Left ventricle myocardium inferior (tissue), 1 donor: ENCODE measurements around the gene MTG1. TPM values are rescaled to one million over a fixed set of nuclear protein-coding genes. Genes with fewer than 3 reads are reported as not detected.
A peak's percentile ranks its signal among the peaks of the same experiment; 100 is the strongest.
"Not testable (repeated sequence)": the region's sequence is repeated elsewhere in the genome, so short reads cannot be mapped to it uniquely, and the experiment has no call there.

Source experiments
- DNase-seq: peaks from one replicate; pipeline ENCODE4 v3.0.0-alpha.2; 2020
- H3K27ac ChIP-seq: fragments of 200-600 bp; replicated peaks from 2 replicates; pipeline ENCODE4 v1.8.0; 2021
- H3K27me3 ChIP-seq: fragments of 200-600 bp; 2 replicates; pipeline ENCODE4 v1.8.0; 2021; ENCODE audit warnings: low read depth
- H3K36me3 ChIP-seq: fragments of 200-600 bp; 2 replicates; pipeline ENCODE4 v1.8.0; 2021
- H3K4me1 ChIP-seq: fragments of 200-600 bp; 2 replicates; pipeline ENCODE4 v1.8.0; 2021
- H3K4me3 ChIP-seq: fragments of 200-600 bp; 2 replicates; pipeline ENCODE4 v1.8.0; 2021; ENCODE audit warnings: mild to moderate bottlenecking, moderate library complexity
- H3K9me3 ChIP-seq: fragments of 200-600 bp; replicated peaks from 2 replicates; pipeline ENCODE4 v1.8.0; 2021
- intact Hi-C: fragments of 100-400 bp; cut with micrococcal nuclease; formaldehyde crosslinking; loops from one replicate; pipeline ENCODE4 v1.11.0; 2022
- total RNA-seq: library from RNA; stranded (reverse); fragmentation: NEBNext Ultra II Directional; extraction: Animal tissue kit (Norgen Biotek cat#: 25700); gene quantifications from one replicate; pipeline ENCODE4 v1.2.1, GENCODE V29; 2021
- TF ChIP-seq, protein P1 (sequence below): fragments of 200-600 bp; IDR thresholded peaks from 2 replicates; pipeline ENCODE4 v1.8.0; 2021; ENCODE audit warnings: antibody characterized with exemption, mild to moderate bottlenecking, borderline replicate concordance
- donor health status: DM: no; HTN: yes; CAD: no; lungs with severe emphysema.

The MTG1 gene
- total RNA-seq, 1 donor from 2014 or later, result 14.0 TPM

DNA sequence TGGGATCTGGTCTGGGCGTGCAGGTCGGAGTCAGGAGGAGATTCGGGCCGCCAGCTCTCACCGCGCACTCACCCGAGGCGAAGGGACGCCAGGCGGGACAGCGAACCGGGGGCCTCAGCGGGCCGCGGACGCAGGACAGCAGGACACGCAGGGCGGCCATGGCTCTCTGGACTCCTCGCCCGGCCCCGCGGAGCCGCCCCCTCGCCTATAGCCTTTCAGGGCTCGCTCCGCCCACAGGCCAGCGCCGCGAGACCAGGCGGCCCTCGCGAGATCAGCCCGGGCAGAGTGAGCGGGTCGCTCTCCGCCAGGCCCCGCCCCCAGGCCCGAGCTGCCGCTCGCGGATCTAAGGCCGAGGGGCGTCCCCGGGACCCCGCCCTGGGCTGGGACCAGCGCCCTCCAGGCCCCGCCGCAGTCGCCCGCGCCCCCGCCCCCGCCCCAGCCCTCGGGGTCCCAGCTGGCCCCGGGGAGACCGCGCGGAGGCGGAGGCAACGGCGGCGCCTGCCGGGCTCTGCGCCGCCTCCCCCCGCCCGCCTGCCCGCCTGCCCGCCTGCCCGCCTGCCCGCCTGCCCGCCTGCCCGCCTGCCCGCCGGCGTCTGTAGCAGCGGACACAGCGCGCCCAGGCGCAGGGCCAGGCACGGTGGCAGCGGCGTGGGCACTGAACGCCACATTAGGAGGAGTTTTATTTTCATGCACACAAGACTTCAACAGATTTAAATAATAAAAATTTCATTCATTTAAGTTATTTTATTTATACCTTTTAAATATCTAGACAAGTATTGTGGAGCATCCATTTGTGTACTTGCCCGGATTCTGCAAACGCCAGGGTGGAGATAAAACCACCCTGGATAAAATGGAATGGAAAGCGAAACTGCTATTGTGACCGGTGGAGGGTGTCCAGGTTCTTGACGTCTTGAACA, 20.5 kb upstream of the MTG1 start, which contains the start of gene ECHS1:
Gene ECHS1, minus strand, starts transcription at position 181 of the 917 bp plus-strand sequence. Its CDS starts 21 bp downstream, at position 160.
- peak within 1 kb of the TSS; percentile 85 for H3K4me3 ChIP-seq
- TF ChIP-seq, protein P1, sequence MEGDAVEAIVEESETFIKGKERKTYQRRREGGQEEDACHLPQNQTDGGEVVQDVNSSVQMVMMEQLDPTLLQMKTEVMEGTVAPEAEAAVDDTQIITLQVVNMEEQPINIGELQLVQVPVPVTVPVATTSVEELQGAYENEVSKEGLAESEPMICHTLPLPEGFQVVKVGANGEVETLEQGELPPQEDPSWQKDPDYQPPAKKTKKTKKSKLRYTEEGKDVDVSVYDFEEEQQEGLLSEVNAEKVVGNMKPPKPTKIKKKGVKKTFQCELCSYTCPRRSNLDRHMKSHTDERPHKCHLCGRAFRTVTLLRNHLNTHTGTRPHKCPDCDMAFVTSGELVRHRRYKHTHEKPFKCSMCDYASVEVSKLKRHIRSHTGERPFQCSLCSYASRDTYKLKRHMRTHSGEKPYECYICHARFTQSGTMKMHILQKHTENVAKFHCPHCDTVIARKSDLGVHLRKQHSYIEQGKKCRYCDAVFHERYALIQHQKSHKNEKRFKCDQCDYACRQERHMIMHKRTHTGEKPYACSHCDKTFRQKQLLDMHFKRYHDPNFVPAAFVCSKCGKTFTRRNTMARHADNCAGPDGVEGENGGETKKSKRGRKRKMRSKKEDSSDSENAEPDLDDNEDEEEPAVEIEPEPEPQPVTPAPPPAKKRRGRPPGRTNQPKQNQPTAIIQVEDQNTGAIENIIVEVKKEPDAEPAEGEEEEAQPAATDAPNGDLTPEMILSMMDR, result no peak
- H3K27ac ChIP-seq, result peak within 1 kb of the TSS; percentile 94
- peaks cover 32% of the 10 kb centered on the region for H3K36me3 ChIP-seq
- H3K9me3 ChIP-seq, result no peaks in the 10 kb centered on the region
- intact Hi-C loops, result no loop called here
- DNase-seq, result peak; percentile 98
- no peaks in the 10 kb centered on the region for H3K27me3 ChIP-seq
- peaks cover 31% of the 10 kb centered on the region for H3K4me1 ChIP-seq

DNA sequence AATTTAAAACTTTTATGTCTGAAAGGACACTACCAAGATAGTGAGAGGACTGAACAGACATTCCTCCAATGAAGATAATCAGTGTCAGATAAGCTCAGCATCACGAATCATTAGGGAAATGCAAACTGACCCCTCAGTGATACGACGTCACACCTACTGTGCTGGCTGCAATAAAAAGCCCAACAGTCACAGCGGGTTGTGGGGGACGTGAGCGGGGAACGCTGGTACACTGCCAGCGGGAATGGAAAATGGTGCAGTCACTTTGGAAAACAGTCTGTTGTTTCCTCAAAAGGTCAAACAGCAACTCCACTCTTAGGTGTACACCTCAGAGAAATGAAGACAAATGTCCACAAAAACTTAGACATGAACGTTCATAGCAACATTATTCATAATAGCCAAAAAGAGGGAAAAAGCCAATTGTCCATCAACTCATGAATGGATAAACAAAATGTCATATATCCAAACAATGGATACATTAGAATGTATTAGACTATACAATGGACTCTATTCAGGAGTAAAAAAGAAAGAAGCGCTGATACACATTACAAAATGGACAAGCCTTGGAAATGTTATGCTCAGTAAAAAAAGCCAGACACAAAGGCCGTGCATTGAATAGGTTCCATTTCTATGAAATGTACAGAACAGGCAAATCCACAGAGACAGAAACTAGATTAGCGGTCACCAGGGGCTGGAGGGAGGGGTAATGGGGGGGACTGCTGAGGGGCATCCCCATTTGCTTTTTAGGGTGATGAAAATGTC, 18.4 kb upstream of the MTG1 start:
- no peak for DNase-seq
- TF ChIP-seq, protein P1, result no peak
- intact Hi-C loops, result no loop called here
- Histone ChIP-seq H3K9me3 (no peaks in the 10 kb centered on the region), H3K27me3 (no peaks in the 10 kb centered on the region), H3K4me1 (peaks cover 48% of the 10 kb centered on the region), H3K27ac (no peak overlapping the region), H3K36me3 (peaks cover 11% of the 10 kb centered on the region), H3K4me3 (no peak overlapping the region)

DNA sequence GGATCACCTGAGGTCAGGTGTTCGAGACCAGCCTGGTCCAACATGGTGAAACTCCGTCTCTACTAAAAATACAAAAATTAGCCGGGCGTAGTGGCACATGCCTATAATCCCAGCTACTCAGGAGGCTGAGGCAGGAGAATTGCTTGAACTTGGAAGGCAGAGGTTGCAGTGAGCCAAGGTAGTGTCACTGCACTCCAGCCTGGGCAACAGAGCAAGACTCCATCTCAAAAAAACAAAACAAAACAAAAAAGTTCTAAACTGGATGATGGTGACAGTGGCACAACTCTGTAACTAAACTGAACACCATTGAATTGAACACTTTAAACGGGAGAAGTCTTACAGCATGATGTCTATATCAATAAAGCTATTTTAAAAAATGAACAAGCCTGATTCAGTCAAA, 17.8 kb upstream of the MTG1 start:
- peaks cover 48% of the 10 kb centered on the region for H3K4me1 ChIP-seq
- H3K9me3 ChIP-seq, H3K4me3 ChIP-seq, H3K27me3 ChIP-seq, H3K27ac ChIP-seq, intact Hi-C loops, DNase-seq, H3K36me3 ChIP-seq: not testable (repeated sequence)

DNA sequence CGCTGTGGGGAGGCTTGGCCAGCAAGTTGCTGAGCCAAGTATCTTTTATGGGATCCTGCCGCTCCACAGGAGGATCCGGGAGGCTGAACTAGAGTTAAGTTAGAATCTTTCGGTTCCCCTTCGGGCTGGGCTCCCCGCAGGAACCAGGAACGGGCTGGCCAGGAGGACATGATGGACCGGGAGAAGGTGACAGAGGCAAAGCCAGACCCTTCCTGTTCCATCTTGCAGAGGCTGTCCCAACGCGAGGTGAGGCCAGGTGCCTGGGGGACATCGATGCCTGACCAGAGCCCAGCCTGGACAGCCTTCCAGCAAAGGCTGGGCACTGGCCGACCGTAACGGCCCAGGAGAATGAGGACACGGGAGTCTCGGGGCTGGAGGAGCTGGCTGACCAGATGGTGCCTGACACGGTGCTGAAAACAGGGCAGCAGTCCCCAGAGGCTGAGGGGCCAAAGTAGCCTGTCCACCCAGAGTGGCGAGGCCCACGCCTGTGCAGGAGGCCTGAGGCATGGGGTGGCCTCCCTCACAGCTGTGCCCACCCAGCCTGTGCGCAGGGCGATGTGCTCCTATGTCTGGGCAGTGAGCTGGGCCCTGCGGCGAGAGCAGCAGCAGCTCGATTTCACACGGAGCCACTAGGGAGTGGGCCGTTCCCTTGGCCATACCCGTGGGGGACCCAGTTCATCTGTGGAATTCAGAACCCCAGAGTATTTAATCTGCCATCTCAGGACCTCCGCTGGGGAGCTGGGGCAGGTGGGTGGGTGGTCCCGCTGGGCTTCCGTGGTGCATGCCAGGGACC, 16.7 kb upstream of the MTG1 start:
- H3K27me3 ChIP-seq, result no peaks in the 10 kb centered on the region
- peak overlapping the region; percentile 88 for H3K27ac ChIP-seq
- intact Hi-C loops, result no loop called here
- peaks cover 41% of the 10 kb centered on the region for H3K4me1 ChIP-seq
- TF ChIP-seq, protein P1, result no peak
- DNase-seq, result no peak
- no peaks in the 10 kb centered on the region for H3K36me3 ChIP-seq
- no peaks in the 10 kb centered on the region for H3K9me3 ChIP-seq
- peak overlapping the region; percentile 86 for H3K4me3 ChIP-seq

DNA sequence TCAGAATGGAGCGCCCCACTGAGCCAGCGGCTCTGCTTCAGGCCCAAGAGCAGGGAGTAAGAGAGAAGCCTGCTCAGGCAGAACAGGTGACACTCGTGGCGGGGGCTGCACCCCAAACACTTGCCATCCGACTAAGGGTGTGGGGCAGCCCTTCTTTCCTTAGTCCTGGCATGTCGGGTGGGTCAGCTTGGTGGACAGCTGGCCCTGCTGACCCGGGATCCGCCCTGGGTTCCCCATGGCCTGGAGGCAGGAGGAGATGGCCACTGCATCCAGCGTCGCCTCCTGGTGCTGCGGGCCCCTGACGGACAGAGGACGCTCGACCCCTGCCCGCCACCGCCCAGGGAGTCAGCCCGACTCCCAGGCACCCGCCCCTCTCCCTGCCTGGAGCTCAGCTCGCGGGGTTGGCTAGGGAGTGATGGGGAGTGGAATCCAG, 16.1 kb upstream of the MTG1 start:
- Histone ChIP-seq H3K9me3 (no peaks in the 10 kb centered on the region), H3K27ac (peak overlapping the region; percentile 88), H3K4me3 (peak overlapping the region; percentile 86), H3K36me3 (no peaks in the 10 kb centered on the region), H3K27me3 (no peaks in the 10 kb centered on the region), H3K4me1 (peaks cover 37% of the 10 kb centered on the region)
- intact Hi-C loops, result no loop called here
- DNase-seq, result no peak
- TF ChIP-seq, protein P1, result no peak
